Astrocyte (in vitro differentiated cells and primary cell): ENCODE measurements around the gene CATSPERZ.

Experiments
- CTCF ChIP-seq: IDR thresholded peaks from 2 replicates; pipeline ENCODE4 v1.5.1; 2011; ENCODE audit warnings: low read depth, mild to moderate bottlenecking, inconsistent platforms, low read length, moderate library complexity; ENCODE audit not compliant: insufficient read depth
- EZH2 ChIP-seq: IDR thresholded peaks from 2 replicates; pipeline ENCODE4 v1.6.1; 2012; ENCODE audit warnings: mild to moderate bottlenecking, low read length, inconsistent platforms; ENCODE audit not compliant: insufficient read depth

- TF ChIP-seq EZH2 (no peak), CTCF (no peak)
Measured at GRCh38 chr11:64334764-64335735, 34.9 kb downstream of the CATSPERZ start.
